ENCODE measurements around the gene DNMT3A.
"Not testable (repeated sequence)": the region's sequence is repeated elsewhere in the genome, so short reads cannot be mapped to it uniquely, and the experiment has no call there.

Gene DNMT3A

GRCh38 chr2:25234738-25235137 is 107.0 kb downstream of the DNMT3A start:
- no peak for DNase-seq (ENCODE audit: low spot score)

- no peak for DNase-seq (ENCODE audit: low spot score)
Measured at GRCh38 chr2:25233916-25234605, 107.7 kb downstream of the DNMT3A start.

- no peak for DNase-seq (ENCODE audit: low spot score)
Measured at GRCh38 chr2:25232248-25232825, 109.4 kb downstream of the DNMT3A start.

- DNase-seq (ENCODE audit: low spot score), result no peak
Measured at GRCh38 chr2:25230948-25231311, 110.8 kb downstream of the DNMT3A start.

- no peak for DNase-seq (ENCODE audit: low spot score)
Measured at GRCh38 chr2:25230198-25230947, 111.4 kb downstream of the DNMT3A start.

- no peak for DNase-seq (ENCODE audit: low spot score)
Measured at GRCh38 chr2:25229279-25230197, 112.2 kb downstream of the DNMT3A start.

GRCh38 chr2:25228848-25229278 is 112.9 kb downstream of the DNMT3A start:
- DNase-seq (ENCODE audit: low spot score), result peak; percentile 94

GRCh38 chr2:25227576-25227975 is 114.1 kb downstream of the DNMT3A start:
- DNase-seq (ENCODE audit: low spot score), result no peak

- no peak for DNase-seq (ENCODE audit: low spot score)
Measured at GRCh38 chr2:25226827-25227226, 114.9 kb downstream of the DNMT3A start.

- no peak for DNase-seq (ENCODE audit: low spot score)
Measured at GRCh38 chr2:25222477-25223121, 119.1 kb downstream of the DNMT3A start.

- DNase-seq (ENCODE audit: low spot score), result no peak
Measured at GRCh38 chr2:25221579-25221978, 120.1 kb downstream of the DNMT3A start.

GRCh38 chr2:25220313-25220712 is 121.4 kb downstream of the DNMT3A start:
- no peak for DNase-seq (ENCODE audit: low spot score)

GRCh38 chr2:25219621-25220020 is 122.1 kb downstream of the DNMT3A start:
- DNase-seq (ENCODE audit: low spot score), result no peak

GRCh38 chr2:25218100-25218499 is 123.6 kb downstream of the DNMT3A start:
- DNase-seq (ENCODE audit: low spot score), result no peak

GRCh38 chr2:25215948-25216679 is 125.6 kb downstream of the DNMT3A start:
- peak; percentile 91 for DNase-seq (ENCODE audit: low spot score)

GRCh38 chr2:25215232-25215631 is 126.5 kb downstream of the DNMT3A start:
- DNase-seq (ENCODE audit: low spot score), result no peak

GRCh38 chr2:25213229-25213628 is 128.5 kb downstream of the DNMT3A start:
- DNase-seq (ENCODE audit: low spot score), result no peak

GRCh38 chr2:25210923-25211322 is 130.8 kb downstream of the DNMT3A start:
- DNase-seq (ENCODE audit: low spot score), result not testable (repeated sequence)

GRCh38 chr2:25207078-25207545 is 134.6 kb downstream of the DNMT3A start:
- no peak for DNase-seq (ENCODE audit: low spot score)

- peak; percentile 49 for DNase-seq (ENCODE audit: low spot score)
Measured at GRCh38 chr2:25204190-25204838, 137.4 kb downstream of the DNMT3A start.
